OCI-LY1 (cell line): ENCODE results near the gene SMG9.

Source experiments
- H2AFZ ChIP-seq: fragments of 200-600 bp; sonication (generic), shearing (Covaris generic); 2 replicates; pipeline ENCODE4 v1.6.0; 2014; ENCODE audit warnings: antibody characterized with exemption, mild to moderate bottlenecking, low read length
- H3F3A ChIP-seq: fragments of 200-600 bp; sonication (generic), shearing (Covaris generic); 2 replicates; pipeline ENCODE4 v1.6.0; 2014; ENCODE audit warnings: mild to moderate bottlenecking, antibody characterized with exemption, low read length, moderate library complexity; ENCODE audit not compliant: insufficient read depth
- H3K27ac ChIP-seq: fragments of 200-600 bp; sonication (generic); 2 replicates; pipeline ENCODE4 v1.5.1; 2014; ENCODE audit warnings: low read length, mixed run types, mild to moderate bottlenecking, low read depth; ENCODE audit not compliant: poor library complexity, severe bottlenecking
- H3K27me3 ChIP-seq: fragments of 200-600 bp; sonication (generic); 2 replicates; pipeline ENCODE4 v1.6.0; 2014; ENCODE audit warnings: antibody characterized with exemption, mild to moderate bottlenecking, low read length, moderate library complexity; ENCODE audit not compliant: insufficient read depth
- H3K36me3 ChIP-seq: fragments of 200-600 bp; sonication (generic); 2 replicates; pipeline ENCODE4 v1.6.1; 2014; ENCODE audit warnings: mild to moderate bottlenecking, antibody characterized with exemption, low read length, moderate library complexity, mixed read lengths; ENCODE audit not compliant: insufficient read depth
- H3K4me1 ChIP-seq: fragments of 200-600 bp; sonication (generic); 2 replicates; pipeline ENCODE4 v1.5.1; 2014; ENCODE audit warnings: mild to moderate bottlenecking, low read length, moderate library complexity; ENCODE audit not compliant: insufficient read depth, severe bottlenecking
- H3K4me2 ChIP-seq: fragments of 200-600 bp; sonication (generic), shearing (Covaris generic); 2 replicates; pipeline ENCODE4 v1.6.1; 2014; ENCODE audit warnings: low read length
- H3K4me3 ChIP-seq: fragments of 200-600 bp; sonication (generic); 2 replicates; pipeline ENCODE4 v1.5.1; 2014; ENCODE audit warnings: low read length, low read depth, mild to moderate bottlenecking, mixed read lengths; ENCODE audit not compliant: poor library complexity, severe bottlenecking
- H3K79me2 ChIP-seq: fragments of 200-600 bp; shearing (Covaris generic); 2 replicates; pipeline ENCODE4 v1.6.1; 2016; ENCODE audit warnings: mixed run types, low read length, mixed read lengths; ENCODE audit not compliant: insufficient read depth
- H3K9ac ChIP-seq: fragments of 200-600 bp; sonication (generic), shearing (Covaris generic); 2 replicates; pipeline ENCODE4 v1.6.1; 2014; ENCODE audit warnings: mild to moderate bottlenecking, low read length, mixed read lengths
- H3K9me2 ChIP-seq: fragments of 200-600 bp; sonication (generic), shearing (Covaris generic); 2 replicates; pipeline ENCODE4 v1.6.1; 2014; ENCODE audit warnings: low read depth, mild to moderate bottlenecking, low read length, mixed read lengths
- H3K9me3 ChIP-seq: fragments of 200-600 bp; shearing (Covaris generic); 2 replicates; pipeline ENCODE4 v1.6.1; 2014; ENCODE audit warnings: low read length, mixed read lengths
- H4K20me1 ChIP-seq: fragments of 200-600 bp; sonication (generic), shearing (Covaris generic); 2 replicates; pipeline ENCODE4 v1.6.0; 2016; ENCODE audit warnings: mild to moderate bottlenecking, low read length; ENCODE audit not compliant: insufficient read depth
- EZH2 ChIP-seq: fragments of 200-600 bp; sonication (generic), shearing (Covaris generic); IDR thresholded peaks from 2 replicates; pipeline ENCODE4 v1.8.0; 2017; ENCODE audit warnings: borderline replicate concordance, mixed run types, mild to moderate bottlenecking, antibody characterized with exemption, low read length, moderate library complexity, mixed read lengths
- TF ChIP-seq, protein P1 (sequence below): fragments of 200-600 bp; sonication (generic), shearing (Covaris generic); IDR thresholded peaks from 2 replicates; pipeline ENCODE4 v1.5.1; 2017; ENCODE audit warnings: mild to moderate bottlenecking, antibody characterized with exemption, low read length, moderate library complexity, mixed read lengths

The SMG9 gene

DNA sequence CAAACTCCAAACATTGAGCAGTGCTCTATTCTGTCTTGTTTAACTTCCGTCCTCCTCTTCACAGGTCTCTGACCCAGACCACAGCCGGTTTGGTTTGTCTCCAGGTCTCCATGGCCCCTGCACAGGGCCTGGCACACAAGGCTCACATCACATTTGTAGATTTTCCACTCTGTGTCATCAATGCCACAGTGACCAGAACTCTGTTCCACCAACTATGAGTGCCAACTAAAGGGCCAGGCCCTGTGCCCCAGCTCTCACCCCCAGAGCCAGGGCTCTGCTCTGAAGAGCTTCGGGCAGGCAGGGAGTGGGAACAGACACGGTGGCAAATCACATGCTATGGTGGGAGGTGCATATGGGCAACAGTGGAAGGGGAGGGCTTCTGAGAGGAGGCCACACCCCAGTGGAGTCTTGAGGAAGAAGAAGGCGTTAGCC is 16.0 kb downstream of the SMG9 start:
- Histone ChIP-seq H3K36me3 (peaks cover 93% of the 10 kb centered on the region), H3K27ac (no peak overlapping the region)

DNA sequence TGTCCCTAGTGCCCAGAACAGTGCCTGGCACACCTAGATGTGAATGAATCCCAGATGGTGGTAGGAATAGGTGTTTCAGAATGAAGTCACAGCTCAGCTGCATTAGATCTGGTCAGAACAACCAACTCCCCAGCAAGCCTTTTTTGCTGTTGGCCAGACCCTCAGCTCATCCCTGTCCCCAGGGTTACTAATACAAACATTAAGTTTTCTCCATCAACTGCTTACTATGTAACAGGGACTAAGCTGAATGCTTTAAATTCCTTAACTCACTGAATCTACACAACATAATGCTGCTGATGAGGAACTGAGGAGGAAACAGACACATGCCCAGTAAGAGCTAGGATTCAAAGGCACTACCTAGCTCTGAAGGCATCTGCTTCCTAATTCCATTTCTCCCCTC is 18.8 kb downstream of the SMG9 start:
- H3K9ac ChIP-seq, result no peak overlapping the region
- no peaks in the 10 kb centered on the region for H3K4me1 ChIP-seq
- no peaks in the 10 kb centered on the region for H3F3A ChIP-seq
- TF ChIP-seq, protein P1, sequence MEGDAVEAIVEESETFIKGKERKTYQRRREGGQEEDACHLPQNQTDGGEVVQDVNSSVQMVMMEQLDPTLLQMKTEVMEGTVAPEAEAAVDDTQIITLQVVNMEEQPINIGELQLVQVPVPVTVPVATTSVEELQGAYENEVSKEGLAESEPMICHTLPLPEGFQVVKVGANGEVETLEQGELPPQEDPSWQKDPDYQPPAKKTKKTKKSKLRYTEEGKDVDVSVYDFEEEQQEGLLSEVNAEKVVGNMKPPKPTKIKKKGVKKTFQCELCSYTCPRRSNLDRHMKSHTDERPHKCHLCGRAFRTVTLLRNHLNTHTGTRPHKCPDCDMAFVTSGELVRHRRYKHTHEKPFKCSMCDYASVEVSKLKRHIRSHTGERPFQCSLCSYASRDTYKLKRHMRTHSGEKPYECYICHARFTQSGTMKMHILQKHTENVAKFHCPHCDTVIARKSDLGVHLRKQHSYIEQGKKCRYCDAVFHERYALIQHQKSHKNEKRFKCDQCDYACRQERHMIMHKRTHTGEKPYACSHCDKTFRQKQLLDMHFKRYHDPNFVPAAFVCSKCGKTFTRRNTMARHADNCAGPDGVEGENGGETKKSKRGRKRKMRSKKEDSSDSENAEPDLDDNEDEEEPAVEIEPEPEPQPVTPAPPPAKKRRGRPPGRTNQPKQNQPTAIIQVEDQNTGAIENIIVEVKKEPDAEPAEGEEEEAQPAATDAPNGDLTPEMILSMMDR, result no peak
- no peak for TF ChIP-seq EZH2
- H3K27me3 ChIP-seq, result no peaks in the 10 kb centered on the region
- no peak overlapping the region for H3K4me3 ChIP-seq
- H3K36me3 ChIP-seq, result peaks cover 93% of the 10 kb centered on the region
- no peaks in the 10 kb centered on the region for H3K9me3 ChIP-seq
- H3K9me2 ChIP-seq, result no peaks in the 10 kb centered on the region
- no peaks in the 10 kb centered on the region for H4K20me1 ChIP-seq
- no peak overlapping the region for H3K27ac ChIP-seq
- no peak overlapping the region for H2AFZ ChIP-seq
- no peaks in the 10 kb centered on the region for H3K79me2 ChIP-seq
- H3K4me2 ChIP-seq, result no peak overlapping the region

More for the DNA sequence above, 16.0 kb downstream of the SMG9 start:
- Histone ChIP-seq H2AFZ (no peak overlapping the region), H3F3A (no peaks in the 10 kb centered on the region), H3K9ac (no peak overlapping the region), H3K79me2 (no peaks in the 10 kb centered on the region), H3K9me3 (no peaks in the 10 kb centered on the region), H3K9me2 (no peaks in the 10 kb centered on the region), H3K4me2 (no peak overlapping the region), H3K4me1 (no peaks in the 10 kb centered on the region), H4K20me1 (no peaks in the 10 kb centered on the region), H3K4me3 (no peak overlapping the region), H3K27me3 (no peaks in the 10 kb centered on the region)
- no peak for TF ChIP-seq EZH2

DNA sequence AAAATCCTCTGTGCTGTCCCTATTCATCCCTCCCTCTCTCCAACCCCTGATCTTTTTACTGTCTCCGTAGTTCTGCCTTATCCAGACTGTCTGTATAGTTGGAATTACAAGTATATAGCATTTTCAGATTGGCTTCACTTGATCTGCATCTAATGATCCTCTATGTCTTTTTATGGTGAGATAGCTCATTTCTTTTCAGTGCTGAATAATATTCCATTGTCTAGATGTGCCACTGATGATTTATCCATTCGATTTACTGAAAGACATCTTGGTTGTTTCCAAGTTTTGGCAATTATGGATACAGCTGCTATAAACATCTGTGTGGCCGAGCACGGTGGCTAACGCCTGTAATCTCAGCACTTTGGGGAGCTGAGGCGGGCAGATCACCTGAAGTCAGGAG is 19.7 kb downstream of the SMG9 start:
- no peaks in the 10 kb centered on the region for H3K4me1 ChIP-seq
- H4K20me1 ChIP-seq, result no peaks in the 10 kb centered on the region
- no peak overlapping the region for H3K27ac ChIP-seq
- H3F3A ChIP-seq, result no peaks in the 10 kb centered on the region
- no peak overlapping the region for H3K4me3 ChIP-seq
- TF ChIP-seq EZH2, result no peak
- TF ChIP-seq, protein P1, result no peak
- no peaks in the 10 kb centered on the region for H3K79me2 ChIP-seq
- no peak overlapping the region for H3K4me2 ChIP-seq
- no peak overlapping the region for H3K9ac ChIP-seq
- peaks cover 91% of the 10 kb centered on the region for H3K36me3 ChIP-seq
- no peak overlapping the region for H2AFZ ChIP-seq
- H3K9me2 ChIP-seq, result no peaks in the 10 kb centered on the region
- H3K9me3 ChIP-seq, result no peaks in the 10 kb centered on the region
- no peaks in the 10 kb centered on the region for H3K27me3 ChIP-seq

DNA sequence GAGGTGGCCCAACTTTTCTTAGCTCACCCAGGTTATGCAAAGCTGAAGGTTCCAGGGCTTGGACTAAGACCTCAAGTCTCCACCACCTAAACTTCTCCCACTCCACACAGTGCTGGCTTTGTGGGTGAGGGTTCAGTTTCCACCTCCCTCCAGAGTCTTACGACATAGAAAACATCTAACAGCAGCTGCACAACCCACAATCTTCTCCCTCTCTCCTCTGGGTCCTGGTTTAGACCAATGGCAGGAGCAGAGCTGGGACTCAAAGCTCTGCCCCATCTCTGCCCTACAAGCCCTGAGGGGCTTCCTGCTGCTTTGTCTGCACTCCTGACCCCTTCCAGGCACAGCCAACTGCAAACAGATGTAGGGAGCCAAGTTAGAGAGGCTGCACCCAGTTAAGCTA is 22.9 kb downstream of the SMG9 start:
- no peak overlapping the region for H3K4me2 ChIP-seq
- H3K79me2 ChIP-seq, result no peaks in the 10 kb centered on the region
- no peaks in the 10 kb centered on the region for H3K27me3 ChIP-seq
- no peak overlapping the region for H3K9ac ChIP-seq
- H3K4me3 ChIP-seq, result no peak overlapping the region
- TF ChIP-seq, protein P1, result no peak
- no peak for TF ChIP-seq EZH2
- H3F3A ChIP-seq, result no peaks in the 10 kb centered on the region
- H3K9me2 ChIP-seq, result no peaks in the 10 kb centered on the region
- H2AFZ ChIP-seq, result no peak overlapping the region
- H3K36me3 ChIP-seq, result peaks cover 83% of the 10 kb centered on the region
- H3K27ac ChIP-seq, result no peak overlapping the region
- no peaks in the 10 kb centered on the region for H3K9me3 ChIP-seq
- H4K20me1 ChIP-seq, result no peaks in the 10 kb centered on the region
- H3K4me1 ChIP-seq, result no peaks in the 10 kb centered on the region
